Left colon (tissue), 2 donors: Measurements from ENCODE around the gene ZFAND3. TPM values are rescaled to one million over a fixed set of nuclear protein-coding genes. Genes with fewer than 3 reads are reported as not detected.
"Not testable (repeated sequence)": the region's sequence is repeated elsewhere in the genome, so short reads cannot be mapped to it uniquely, and the experiment has no call there.

ENCODE experiments used
- ATAC-seq: fragments of 200-7000 bp; cut with Tn5 transposase; one replicate; pipeline ENCODE4 v1.9.1; 2020; ENCODE audit warnings: mild to moderate bottlenecking, moderate library complexity
- DNase-seq, 2 donors: peaks; one replicate each; pipeline ENCODE4 v3.0.0-alpha.2; 2020
- intact Hi-C, 2 donors: fragments of 100-400 bp; cut with DNase I in 1 of 2; cut with micrococcal nuclease in 1 of 2; formaldehyde crosslinking; loops; one replicate each; pipeline versions ENCODE4 v1.11.2 to v1.14.0; 2022; cut with DNase I, micrococcal nuclease
- total RNA-seq, 2 donors: library from RNA; stranded (reverse); fragmentation: NEBNext Ultra II Directional; extraction: Animal tissue kit (Norgen Biotek cat#: 25700); gene quantifications; one replicate each; pipeline ENCODE4 v1.2.1, GENCODE V29; 2021
- donor health status: DM: no; HTN: no; CAD: no.
- donor health status: DM: yes; HTN: yes; CAD: no.

Gene ZFAND3
- total RNA-seq, 2 donors from 2014 or later = 66.4 to 77.0 TPM

DNA sequence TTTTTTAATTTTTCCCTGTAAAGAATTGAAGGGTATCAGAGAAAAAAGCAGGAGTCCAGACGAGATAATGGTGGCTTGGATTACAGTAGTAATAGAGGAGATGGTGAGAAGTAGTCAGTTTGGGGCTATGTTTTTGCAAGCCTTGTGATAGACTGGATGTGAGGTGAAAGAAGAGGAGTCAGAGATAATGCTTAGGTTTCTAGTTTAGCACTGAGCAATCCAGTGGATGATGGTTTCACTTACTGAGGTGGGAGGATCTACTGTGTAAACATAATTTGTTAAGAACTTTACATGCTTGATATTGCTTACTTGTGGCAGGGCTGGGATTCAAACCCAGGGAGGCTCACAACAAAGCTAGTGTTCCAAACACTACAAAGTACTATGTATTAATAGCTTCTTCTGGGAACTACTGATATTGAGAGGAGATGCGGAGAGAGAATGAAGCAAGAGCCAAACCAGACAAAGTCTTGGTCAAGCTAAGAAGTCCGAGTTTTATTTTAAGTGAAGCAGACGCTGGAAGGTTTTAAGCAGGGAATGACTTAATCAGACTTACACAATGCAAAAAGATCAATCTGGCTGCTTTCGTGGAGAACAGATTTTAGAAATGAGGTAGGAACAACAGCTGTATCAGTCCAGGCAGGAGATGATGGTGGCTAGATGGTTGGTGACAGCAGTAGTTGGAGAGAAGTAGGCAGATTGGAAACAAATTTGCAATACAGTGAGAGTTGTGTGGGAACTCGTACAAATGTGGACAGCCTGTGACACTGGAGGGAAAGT lies 58.0 kb downstream of the ZFAND3 start:
- no peak for ATAC-seq
- intact Hi-C loops = no loop called here

DNA sequence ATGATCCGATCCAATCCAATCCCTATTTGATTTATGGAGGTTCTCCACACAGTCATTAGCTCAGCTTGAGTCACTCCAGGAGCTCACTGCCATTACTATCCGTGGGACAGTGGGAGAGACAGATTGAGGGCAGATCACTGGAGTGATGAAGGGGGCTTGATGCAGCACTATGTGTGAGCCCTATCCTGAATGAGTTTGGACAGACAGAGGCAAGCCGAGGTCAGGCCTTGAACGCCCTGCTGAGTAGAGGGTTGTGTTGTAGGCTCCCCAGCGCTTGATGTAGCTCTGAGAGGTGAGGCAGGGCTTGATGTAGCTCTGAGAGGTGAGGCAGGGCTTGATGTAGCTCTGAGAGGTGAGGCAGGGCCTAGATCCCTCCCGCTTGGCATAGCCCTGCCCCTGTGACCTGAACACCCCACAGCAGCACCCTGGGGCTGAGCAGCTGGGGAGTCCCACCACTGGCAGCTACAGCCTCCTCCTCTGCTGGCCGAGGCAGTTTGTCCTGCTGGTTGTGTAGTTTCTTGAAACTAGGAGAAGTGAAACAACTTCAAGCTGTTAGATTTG lies 58.7 kb downstream of the ZFAND3 start:
- ATAC-seq (peak; percentile 12), DNase-seq (no peak)
- intact Hi-C loops = no loop called here

More for the DNA sequence above, 58.0 kb downstream of the ZFAND3 start:
- DNase-seq = no peak

DNA sequence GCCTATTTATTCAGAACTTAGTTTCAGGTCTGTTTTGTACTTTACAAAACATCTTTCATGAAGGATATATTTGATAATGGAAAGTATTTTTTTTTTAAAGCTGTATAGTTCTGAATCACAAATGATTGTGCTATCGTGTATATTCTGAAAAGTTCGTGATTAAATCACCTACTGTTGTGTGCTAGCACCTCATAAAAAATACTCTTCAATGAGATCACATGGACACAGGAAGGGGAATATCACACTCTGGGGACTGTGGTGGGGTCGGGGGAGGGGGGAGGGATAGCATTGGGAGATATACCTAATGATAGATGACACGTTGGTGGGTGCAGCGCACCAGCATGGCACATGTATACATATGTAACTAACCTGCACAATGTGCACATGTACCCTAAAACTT lies 61.1 kb downstream of the ZFAND3 start:
- ATAC-seq, intact Hi-C loops, DNase-seq: not testable (repeated sequence)

DNA sequence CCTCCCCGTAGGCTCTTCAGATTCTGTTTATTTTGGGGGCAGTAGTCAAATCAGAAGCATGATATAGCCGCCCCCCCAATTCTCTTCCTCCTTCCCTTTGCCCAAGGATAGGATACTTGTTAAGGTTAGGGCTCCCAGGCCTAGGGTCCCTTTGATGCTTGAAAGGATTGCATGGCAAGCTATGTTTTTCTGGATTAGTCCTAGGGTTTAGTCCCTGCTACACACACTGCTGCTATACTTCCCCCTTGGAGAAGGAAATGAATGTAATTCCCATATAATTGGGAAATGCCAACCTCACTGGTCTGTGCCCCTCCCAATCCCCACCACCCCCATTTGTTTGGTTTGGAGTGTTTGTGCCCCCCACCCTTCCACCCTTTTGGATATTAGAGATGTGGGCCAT lies 62.8 kb downstream of the ZFAND3 start:
- DNase-seq (no peak), ATAC-seq (no peak)
- intact Hi-C loops = no loop called here

DNA sequence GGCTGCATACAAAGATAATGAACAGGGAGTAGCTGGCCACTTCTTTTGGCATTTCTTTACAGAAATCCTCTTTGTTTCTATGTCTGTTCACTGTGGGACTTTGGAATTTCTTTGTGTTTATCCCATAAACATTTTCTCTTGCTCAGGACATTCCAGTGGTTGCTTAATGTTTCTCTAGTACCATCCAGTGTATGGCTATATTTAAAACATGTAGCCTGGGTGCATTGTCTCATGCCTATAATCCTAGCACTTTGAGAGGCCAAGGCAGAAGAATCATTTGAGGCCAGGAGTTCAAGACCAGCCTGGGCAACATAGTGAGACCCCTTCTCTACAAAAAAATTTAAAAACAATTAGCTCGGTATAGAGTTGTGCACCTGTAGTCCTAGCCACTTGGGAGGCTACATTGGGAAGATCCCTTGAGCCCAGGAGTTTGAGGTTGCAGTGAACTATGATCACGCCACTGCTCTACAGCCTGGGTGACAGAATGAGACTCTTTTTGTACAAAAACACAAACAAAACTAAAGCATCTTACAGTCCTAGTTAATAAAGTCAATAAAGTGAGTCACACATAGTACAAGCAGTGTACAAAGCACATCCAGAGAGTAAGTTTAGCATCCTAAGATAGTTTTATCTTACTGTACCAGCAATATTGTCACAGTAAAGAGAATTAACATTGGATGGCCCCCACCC lies 63.3 kb downstream of the ZFAND3 start:
- intact Hi-C loops = no loop called here
- DNase-seq = no peak
- no peak for ATAC-seq

DNA sequence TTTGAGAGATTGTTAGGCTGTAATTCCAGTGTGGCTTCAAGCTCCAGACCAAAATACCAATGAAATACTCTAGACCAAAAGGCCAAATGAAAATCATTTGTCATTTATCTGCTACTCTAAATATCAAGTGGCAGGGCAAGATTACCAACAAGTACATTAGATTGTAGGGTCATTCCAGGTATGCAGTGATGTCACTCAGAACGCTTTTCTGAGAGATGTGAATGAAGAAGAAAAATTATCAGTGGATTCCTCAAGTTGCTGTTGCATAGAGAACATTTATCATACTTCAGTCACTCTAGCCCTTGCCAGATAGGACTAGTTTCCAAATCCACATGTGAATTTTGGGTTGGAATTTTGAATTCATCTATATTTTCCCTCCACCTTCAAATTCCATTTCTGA lies 65.0 kb downstream of the ZFAND3 start:
- no peak for ATAC-seq
- intact Hi-C loops = no loop called here
- no peak for DNase-seq

DNA sequence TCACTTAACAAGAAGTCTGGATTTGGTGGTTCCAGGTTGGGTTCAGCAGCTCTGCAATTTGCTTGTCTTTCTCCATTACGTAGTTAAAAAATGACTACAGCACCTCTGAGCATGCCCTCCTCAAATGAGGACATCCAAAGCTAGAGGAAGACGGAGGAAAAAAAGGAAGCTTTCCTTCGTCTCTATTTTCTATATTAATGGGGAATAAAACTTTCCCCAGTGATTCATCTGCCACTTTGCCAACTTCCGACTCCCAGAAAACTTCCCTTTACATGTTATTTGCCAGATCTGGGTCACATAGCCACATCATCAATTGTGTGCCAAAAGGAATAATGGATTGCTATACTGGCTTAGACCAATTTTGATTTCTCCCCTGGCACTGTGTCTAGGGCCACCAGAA lies 69.5 kb downstream of the ZFAND3 start:
- no peak for ATAC-seq
- DNase-seq = no peak
- intact Hi-C loops = no loop called here

DNA sequence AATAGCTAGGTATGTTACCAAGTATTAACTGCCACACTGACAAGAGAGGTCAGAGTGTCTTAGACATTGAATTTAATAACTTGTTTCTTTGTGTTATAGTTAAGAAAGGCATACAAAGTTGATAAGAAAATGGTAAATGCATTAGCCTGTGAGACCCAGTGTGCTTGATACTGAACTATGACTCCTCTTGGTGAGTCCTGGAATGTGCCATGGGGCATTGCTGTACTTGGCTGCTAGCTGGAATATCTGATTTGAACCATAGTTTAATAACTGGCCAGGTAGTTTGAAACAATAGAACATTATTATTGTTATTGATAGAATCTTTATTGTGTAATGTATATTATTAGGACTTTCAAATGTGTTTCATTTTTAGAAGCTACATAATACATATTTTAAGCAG lies 70.0 kb downstream of the ZFAND3 start:
- intact Hi-C loops = no loop called here
- ATAC-seq (no peak), DNase-seq (no peak)

DNA sequence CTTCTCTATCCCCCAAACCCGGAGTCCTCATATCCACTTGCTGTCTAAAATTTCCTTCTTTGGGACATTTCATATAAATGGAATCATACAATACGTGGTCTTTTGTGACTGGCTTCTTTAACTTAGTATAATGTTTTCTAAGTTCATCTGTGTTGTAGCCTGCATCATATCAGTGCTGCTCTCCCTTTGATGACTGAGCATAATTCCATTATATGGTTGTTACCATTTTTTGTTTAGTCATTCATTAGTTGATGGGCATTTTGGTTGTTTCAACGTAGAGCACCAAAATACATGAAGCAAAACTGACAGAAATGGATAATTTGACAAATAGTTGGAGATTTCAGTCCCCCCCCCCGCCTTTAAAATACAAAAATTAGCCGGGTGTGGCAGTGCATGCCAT lies 71.5 kb downstream of the ZFAND3 start:
- no peak for ATAC-seq
- intact Hi-C loops = no loop called here
- no peak for DNase-seq

DNA sequence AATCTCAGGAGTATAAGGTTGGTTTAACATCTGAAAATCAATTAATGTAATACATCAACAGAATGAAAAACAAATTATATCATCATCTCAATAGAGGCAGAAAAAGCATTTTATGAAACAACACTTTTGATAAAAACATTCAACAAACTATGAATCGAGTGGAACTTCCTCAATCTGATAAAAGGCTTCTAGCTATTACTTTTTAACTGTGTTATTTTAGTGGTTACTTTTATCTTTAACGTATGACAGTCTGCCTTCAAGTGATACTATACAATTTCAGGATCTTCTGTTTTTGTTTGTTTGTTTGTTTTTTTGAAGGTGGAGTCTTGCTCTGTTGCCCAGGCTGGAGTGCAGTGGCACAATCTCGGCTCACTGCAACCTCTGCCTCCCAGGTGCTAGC lies 73.7 kb downstream of the ZFAND3 start:
- no peak for DNase-seq

DNA sequence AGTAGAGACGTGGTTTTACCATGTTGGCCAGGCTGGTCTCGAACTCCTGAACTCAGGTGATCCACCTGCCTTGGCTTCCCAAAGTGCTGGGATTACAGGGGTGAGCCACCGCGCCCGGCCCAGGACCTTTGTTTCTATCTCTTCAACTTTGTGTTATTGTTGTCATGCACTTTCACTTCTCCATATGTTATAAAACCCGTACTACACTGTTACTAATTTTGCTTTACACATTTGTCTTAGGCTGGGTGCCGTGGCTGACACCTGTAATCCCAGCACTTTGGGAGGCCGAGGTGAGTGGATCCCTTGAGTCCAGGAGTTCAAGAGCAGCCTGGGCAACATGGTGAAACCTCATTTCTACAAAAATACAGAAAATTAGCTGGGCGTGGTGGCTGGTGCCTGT lies 74.2 kb downstream of the ZFAND3 start:
- intact Hi-C loops, DNase-seq, ATAC-seq: not testable (repeated sequence)

More for the DNA sequence above, 73.7 kb downstream of the ZFAND3 start:
- intact Hi-C loops = no loop called here
- ATAC-seq = no peak

DNA sequence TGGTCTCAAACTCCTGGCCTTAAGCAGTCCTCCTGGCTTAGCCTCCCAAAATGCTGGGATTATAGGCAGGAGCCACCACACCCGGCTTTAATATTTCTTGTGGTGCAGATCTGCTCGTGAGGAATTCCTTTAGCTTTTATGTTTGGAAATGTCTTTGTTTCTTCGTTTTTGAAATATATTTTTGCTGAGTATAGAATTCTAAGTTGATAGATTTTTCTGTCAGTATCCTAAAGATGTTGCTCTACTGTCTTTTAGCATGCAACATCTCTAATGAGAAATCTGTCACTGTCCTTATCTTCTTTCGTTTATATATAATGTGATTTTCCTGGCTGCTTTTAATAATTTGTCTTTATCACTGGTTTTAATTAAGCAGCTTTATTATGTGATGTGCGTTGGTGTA lies 75.1 kb downstream of the ZFAND3 start:
- intact Hi-C loops = no loop called here
- ATAC-seq = no peak
- no peak for DNase-seq

DNA sequence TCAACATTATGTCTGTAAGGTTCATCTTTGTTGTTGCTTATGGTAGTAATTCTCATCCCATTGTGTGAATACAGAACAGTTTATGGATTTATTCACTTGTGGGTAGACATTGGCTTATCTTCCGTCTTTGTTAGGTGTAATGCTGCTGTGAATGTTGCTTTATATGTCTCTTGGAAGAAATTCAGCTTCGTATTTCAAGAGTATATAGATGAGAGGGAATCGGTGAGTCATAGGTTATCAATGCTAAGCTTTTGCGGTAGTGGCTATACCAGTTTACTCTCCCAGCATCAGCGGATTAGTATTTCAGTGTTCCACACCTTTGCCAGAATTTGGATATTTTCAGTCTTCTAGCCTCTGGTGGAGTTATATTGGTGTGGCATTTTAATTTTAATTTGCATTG lies 77.8 kb downstream of the ZFAND3 start:
- DNase-seq (no peak), ATAC-seq (peak; percentile 39)
- intact Hi-C loops = no loop called here

DNA sequence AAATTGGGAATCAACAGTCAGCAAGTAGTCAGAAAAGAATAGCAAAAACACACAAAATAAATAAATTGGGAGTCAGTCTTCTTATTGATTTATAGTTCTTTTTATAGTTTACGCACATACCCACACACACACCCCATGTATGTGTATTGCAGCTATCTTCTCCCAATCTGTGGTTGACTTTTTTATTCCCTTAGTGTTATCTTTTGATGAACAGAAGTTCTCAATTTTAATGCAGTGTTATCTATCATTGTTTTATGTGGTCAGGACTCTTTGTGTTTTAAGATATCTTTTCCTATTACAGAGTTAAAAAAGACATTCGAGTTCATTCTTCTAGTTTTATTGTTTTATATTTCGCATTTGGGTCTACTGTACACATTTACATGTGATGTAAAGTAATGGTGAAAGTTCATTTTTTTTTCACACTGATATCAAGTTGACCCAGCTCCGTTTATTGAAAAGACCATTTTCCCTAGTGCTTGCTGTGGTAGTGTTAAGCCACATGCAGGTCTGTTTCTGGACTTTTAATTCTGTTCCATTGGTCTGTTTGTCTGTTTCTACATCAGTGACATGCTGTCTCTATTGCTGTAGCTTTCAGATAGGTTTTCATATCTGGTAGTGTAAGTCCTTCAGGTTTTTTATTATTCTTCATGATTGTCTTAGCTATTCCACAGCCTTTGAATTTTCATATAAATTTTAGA lies 78.4 kb downstream of the ZFAND3 start:
- ATAC-seq = peak; percentile 22
- DNase-seq = no peak
- intact Hi-C loops = no loop called here

DNA sequence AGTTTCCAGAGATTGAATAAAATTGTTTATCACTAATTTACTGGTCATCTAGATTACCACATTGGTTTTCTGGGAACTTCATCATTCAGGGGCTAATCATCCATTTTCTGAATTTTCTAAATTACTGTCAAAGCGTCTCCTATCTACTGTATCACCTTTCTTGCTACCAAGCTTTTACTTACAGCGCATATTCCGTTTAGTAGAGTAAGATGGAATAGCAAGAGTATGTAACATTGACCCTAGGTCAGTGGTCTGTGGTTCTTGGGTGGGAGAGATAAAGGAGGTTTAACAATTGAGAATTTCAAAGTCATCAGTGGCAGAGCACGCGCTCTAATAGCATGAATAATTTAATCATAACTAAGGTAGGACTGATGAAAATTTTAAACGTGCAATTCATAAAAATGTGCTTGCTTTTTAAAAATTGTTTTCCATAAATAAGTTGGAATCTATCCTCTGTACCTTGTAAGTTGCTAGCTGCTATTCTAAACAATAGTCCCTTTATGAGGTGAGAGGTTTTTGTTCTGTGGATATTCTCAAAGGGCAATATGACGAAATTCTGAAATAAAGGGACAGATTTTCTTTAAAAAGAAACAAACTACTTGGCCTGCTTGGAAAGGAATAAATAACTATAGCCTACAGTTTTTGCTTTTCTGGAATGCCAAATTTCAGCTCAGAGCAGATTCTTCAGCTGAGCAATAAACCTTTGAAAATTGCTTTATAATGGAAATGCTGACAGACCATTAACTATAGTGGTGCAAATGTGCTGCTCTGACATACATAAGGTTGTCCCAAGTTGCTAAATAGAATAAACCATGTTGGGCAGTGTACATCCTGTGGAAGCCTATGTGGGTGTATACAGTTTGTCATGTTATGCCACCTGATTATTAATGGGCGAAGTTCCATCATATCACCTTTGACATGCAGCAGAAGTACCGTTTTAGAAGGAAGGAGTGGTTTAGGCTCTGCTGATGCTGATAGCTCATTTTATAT lies 84.1 kb downstream of the ZFAND3 start:
- DNase-seq = no peak
- intact Hi-C loops = no loop called here
- ATAC-seq = peak; percentile 9

DNA sequence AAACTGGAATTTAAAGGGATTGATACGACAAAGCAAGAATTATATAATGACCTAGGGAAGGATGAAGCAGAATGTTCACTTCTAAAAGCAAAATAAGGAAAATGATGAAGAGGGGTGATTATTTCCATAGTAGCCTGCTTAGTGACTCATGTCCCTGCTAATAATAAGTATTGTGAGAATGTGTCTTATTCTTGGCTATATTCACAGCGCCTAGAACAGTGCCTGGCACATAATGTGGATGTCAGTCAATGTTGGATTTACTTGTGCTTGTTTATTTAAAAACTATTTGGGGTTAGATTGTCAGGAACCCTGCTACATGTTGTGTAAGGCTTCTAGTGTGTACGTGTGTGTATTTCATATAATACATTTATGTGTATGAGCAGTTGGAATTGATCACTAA lies 85.1 kb downstream of the ZFAND3 start:
- ATAC-seq = no peak
- intact Hi-C loops = no loop called here

DNA sequence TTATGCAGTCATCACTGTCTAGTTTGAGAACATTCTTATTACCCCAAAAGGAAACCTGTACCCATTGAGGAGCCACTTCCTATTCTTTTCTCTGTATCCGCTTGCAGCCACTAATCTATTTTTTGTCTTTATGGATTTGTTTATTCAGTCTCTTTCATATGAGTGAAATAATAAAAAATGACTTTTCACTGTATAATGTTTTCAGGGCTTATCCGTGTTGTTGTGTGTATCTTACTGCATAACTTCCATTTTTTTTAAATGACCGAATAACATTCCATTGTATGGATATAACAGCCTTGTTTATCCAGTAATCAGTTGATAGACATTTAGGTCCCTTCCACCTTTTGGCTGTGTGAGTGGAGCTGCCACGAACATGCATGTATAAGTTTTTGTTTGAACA lies 86.6 kb downstream of the ZFAND3 start:
- no peak for ATAC-seq
- intact Hi-C loops = no loop called here
- no peak for DNase-seq

More for the DNA sequence above, 85.1 kb downstream of the ZFAND3 start:
- DNase-seq = no peak

DNA sequence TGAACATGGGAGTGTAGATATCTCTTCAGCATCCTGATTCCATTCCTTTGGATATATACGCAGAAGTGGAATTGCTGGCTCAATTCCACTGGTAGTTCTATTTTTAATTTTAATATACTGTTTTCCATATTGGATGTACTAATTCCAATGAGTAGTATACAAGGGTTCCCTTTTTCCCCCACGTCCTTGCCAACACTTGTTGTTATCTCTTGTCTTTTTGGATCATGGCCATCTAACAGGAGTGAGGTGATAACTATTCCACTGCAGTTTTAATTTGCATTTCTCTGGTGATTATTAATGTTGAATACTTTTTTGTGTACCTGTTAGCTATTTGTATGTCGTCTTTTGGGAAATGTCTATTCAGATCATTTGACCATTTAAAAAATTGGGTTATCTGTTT lies 91.5 kb downstream of the ZFAND3 start:
- ATAC-seq = no peak
- intact Hi-C loops = no loop called here
- no peak for DNase-seq

DNA sequence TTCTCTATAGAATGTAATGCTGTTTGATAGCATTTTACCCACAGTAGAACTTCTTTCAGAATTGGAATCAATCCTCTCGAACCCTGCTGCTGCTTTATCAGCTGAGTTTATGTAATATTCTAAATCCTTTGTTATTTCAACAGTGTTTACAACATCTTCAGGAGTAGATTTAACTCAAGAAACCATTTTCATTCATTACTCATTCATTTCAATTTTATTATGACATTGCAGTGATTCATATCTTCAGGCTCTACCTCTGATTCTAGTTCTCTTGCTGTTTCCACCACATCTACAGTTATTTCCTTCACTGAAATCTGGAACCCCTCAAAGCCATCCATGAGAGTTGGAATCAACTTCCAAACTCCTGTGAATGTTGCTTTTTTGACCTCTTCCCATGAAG lies 93.7 kb downstream of the ZFAND3 start:
- DNase-seq (no peak), ATAC-seq (no peak)
- intact Hi-C loops = no loop called here
